Neural progenitor cell (in vitro differentiated cells): ENCODE measurements around the gene UCHL1. TPM values are rescaled to one million over a fixed set of nuclear protein-coding genes. Genes with fewer than 3 reads are reported as not detected.

ENCODE experiments used
- DNase-seq: peaks from one replicate; pipeline ENCODE4 v3.0.0-alpha.2; 2016; ENCODE audit warnings: low spot score
- H2AFZ ChIP-seq: fragments of 200-600 bp; sonication (generic); replicated peaks from 2 replicates; pipeline ENCODE4 v1.6.1; 2016; ENCODE audit warnings: antibody characterized with exemption
- H3F3A ChIP-seq: fragments of 200-600 bp; sonication (generic); 2 replicates; pipeline ENCODE4 v1.6.1; 2016; ENCODE audit warnings: antibody characterized with exemption, low read depth
- H3K27ac ChIP-seq: fragments of 200-600 bp; sonication (generic); 2 replicates; pipeline ENCODE4 v1.5.1; 2016; ENCODE audit warnings: mild to moderate bottlenecking
- H3K27me3 ChIP-seq: fragments of 200-600 bp; sonication (generic); 2 replicates; pipeline ENCODE4 v1.6.1; 2016; ENCODE audit warnings: mild to moderate bottlenecking, moderate library complexity
- H3K36me3 ChIP-seq: fragments of 200-600 bp; sonication (generic); 2 replicates; pipeline ENCODE4 v1.5.1; 2016
- H3K4me1 ChIP-seq: fragments of 200-600 bp; sonication (generic); 2 replicates; pipeline ENCODE4 v1.6.1; 2016; ENCODE audit warnings: mixed run types
- H3K4me2 ChIP-seq: fragments of 200-600 bp; sonication (generic); 2 replicates; pipeline ENCODE4 v1.6.1; 2016
- H3K4me3 ChIP-seq: fragments of 200-600 bp; sonication (generic); 2 replicates; pipeline ENCODE4 v1.5.1; 2016
- H3K79me2 ChIP-seq: fragments of 200-600 bp; sonication (generic); 2 replicates; pipeline ENCODE4 v1.6.1; 2016; ENCODE audit warnings: low read depth
- H3K9ac ChIP-seq: fragments of 200-600 bp; sonication (generic); 2 replicates; pipeline ENCODE4 v1.6.1; 2016
- H3K9me3 ChIP-seq: fragments of 200-600 bp; sonication (generic); 2 replicates; pipeline ENCODE4 v1.5.1; 2016; ENCODE audit warnings: low read depth
- H4K20me1 ChIP-seq: fragments of 200-600 bp; sonication (generic); 2 replicates; pipeline ENCODE4 v1.6.1; 2016; ENCODE audit warnings: low read depth
- H3K27ac Mint-ChIP-seq: 3 replicates; pipeline ENCODE4 v1.8.0; 2021; ENCODE audit warnings: mixed read lengths
- H3K27me3 Mint-ChIP-seq: 2 replicates; pipeline ENCODE4 v1.8.0; 2022; ENCODE audit warnings: low read depth, mild to moderate bottlenecking, inconsistent platforms, moderate library complexity, mixed read lengths; ENCODE audit not compliant: insufficient read depth
- H3K36me3 Mint-ChIP-seq: 3 replicates; pipeline ENCODE4 v1.8.0; 2021; ENCODE audit warnings: mixed read lengths
- H3K4me1 Mint-ChIP-seq: 3 replicates; pipeline ENCODE4 v1.8.0; 2021; ENCODE audit warnings: mixed read lengths
- H3K4me3 Mint-ChIP-seq: 3 replicates; pipeline ENCODE4 v1.8.0; 2021; ENCODE audit warnings: mild to moderate bottlenecking, moderate library complexity, mixed read lengths
- H3K9me3 Mint-ChIP-seq: 3 replicates; pipeline ENCODE4 v1.8.0; 2020; ENCODE audit warnings: mixed read lengths
- CTCF ChIP-seq: fragments of 200-600 bp; sonication (generic); IDR thresholded peaks from 2 replicates; pipeline ENCODE4 v1.5.1; 2017; ENCODE audit warnings: antibody characterized with exemption, mild to moderate bottlenecking
- EZH2 ChIP-seq: fragments of 200-600 bp; sonication (generic); IDR thresholded peaks from 2 replicates; pipeline ENCODE4 v1.6.1; 2017; ENCODE audit warnings: antibody characterized with exemption, mild to moderate bottlenecking, moderate library complexity
- EZH2phosphoT487 ChIP-seq: fragments of 200-600 bp; sonication (generic); IDR thresholded peaks from 2 replicates; pipeline ENCODE4 v1.6.1; 2017; ENCODE audit warnings: antibody characterized with exemption
- total RNA-seq: library from RNA; depleted of rRNA; stranded (reverse); fragments of >200 nt; gene quantifications from 2 replicates; pipeline ENCODE4 v1.2.3, GENCODE V29; 2015; ENCODE audit warnings: low replicate concordance

UCHL1 gene
- total RNA-seq, 1 donor from 2014 or later = 535 TPM

- H2AFZ ChIP-seq = peak overlapping the region; percentile 90
- H3K79me2 ChIP-seq = peaks cover 17% of the 10 kb centered on the region
- peaks cover 28% of the 10 kb centered on the region for H3F3A ChIP-seq
- TF ChIP-seq EZH2 (peak; percentile 11), EZH2phosphoT487 (no peak), CTCF (no peak)
- peaks cover 15% of the 10 kb centered on the region for H3K27me3 ChIP-seq
- no peak overlapping the region for H3K27ac ChIP-seq
- H3K4me1 ChIP-seq = peaks cover 10% of the 10 kb centered on the region
- H3K9ac ChIP-seq = peak overlapping the region; percentile 21
- DNase-seq = no peak
- Mint-ChIP-seq H3K4me1 (peaks cover 29% of the 10 kb centered on the region), H3K9me3 (no peaks in the 10 kb centered on the region), H3K27ac (peak overlapping the region; percentile 94), H3K27me3 (peaks cover 9% of the 10 kb centered on the region), H3K4me3 (peak overlapping the region; percentile 89), H3K36me3 (no peaks in the 10 kb centered on the region)
- H4K20me1 ChIP-seq = peaks cover 12% of the 10 kb centered on the region
- peak overlapping the region; percentile 64 for H3K4me3 ChIP-seq
- H3K4me2 ChIP-seq = peak overlapping the region; percentile 78
- H3K36me3 ChIP-seq = no peaks in the 10 kb centered on the region
- H3K9me3 ChIP-seq = no peaks in the 10 kb centered on the region
Observed at GRCh38 chr4:41217020-41217333, 39.8 kb upstream of the UCHL1 start.

GRCh38 chr4:41217374-41217773, 39.4 kb upstream of the UCHL1 start:
- peaks cover 9% of the 10 kb centered on the region for H3K4me1 ChIP-seq
- peaks cover 12% of the 10 kb centered on the region for H4K20me1 ChIP-seq
- no peak overlapping the region for H3K9ac ChIP-seq
- H2AFZ ChIP-seq = no peak overlapping the region
- no peaks in the 10 kb centered on the region for H3K36me3 Mint-ChIP-seq
- H3K4me1 Mint-ChIP-seq = peaks cover 29% of the 10 kb centered on the region
- H3K27ac ChIP-seq = no peak overlapping the region
- peak overlapping the region; percentile 14 for H3K4me3 Mint-ChIP-seq
- H3K36me3 ChIP-seq = no peaks in the 10 kb centered on the region
- H3K9me3 Mint-ChIP-seq = no peaks in the 10 kb centered on the region
- H3K4me3 ChIP-seq = no peak overlapping the region
- H3K4me2 ChIP-seq = no peak overlapping the region
- TF ChIP-seq EZH2phosphoT487 (no peak), EZH2 (no peak), CTCF (no peak)
- H3K27me3 Mint-ChIP-seq = peaks cover 9% of the 10 kb centered on the region
- H3K27me3 ChIP-seq = peaks cover 12% of the 10 kb centered on the region
- no peak overlapping the region for H3K27ac Mint-ChIP-seq
- H3K9me3 ChIP-seq = no peaks in the 10 kb centered on the region
- H3K79me2 ChIP-seq = peaks cover 13% of the 10 kb centered on the region
- peaks cover 28% of the 10 kb centered on the region for H3F3A ChIP-seq
- no peak for DNase-seq

GRCh38 chr4:41218703-41219102, 38.0 kb upstream of the UCHL1 start:
- Mint-ChIP-seq H3K27ac (no peak overlapping the region), H3K27me3 (peaks cover 4% of the 10 kb centered on the region), H3K36me3 (no peaks in the 10 kb centered on the region), H3K4me3 (no peak overlapping the region), H3K9me3 (no peaks in the 10 kb centered on the region), H3K4me1 (peaks cover 19% of the 10 kb centered on the region)
- Histone ChIP-seq H3K9me3 (no peaks in the 10 kb centered on the region), H4K20me1 (peaks cover 2% of the 10 kb centered on the region), H3K4me3 (no peak overlapping the region), H3K27ac (no peak overlapping the region), H3K27me3 (no peaks in the 10 kb centered on the region), H3K36me3 (no peaks in the 10 kb centered on the region), H3K9ac (no peak overlapping the region), H3F3A (peaks cover 22% of the 10 kb centered on the region), H2AFZ (no peak overlapping the region), H3K4me1 (no peaks in the 10 kb centered on the region), H3K4me2 (no peak overlapping the region), H3K79me2 (no peaks in the 10 kb centered on the region)
- TF ChIP-seq EZH2phosphoT487 = no peak
- TF ChIP-seq EZH2 = no peak
- no peak for TF ChIP-seq CTCF
- no peak for DNase-seq
